SIG-M5 treated with dmso at 0.1 percent for 504 hours (cell line): Measurements from ENCODE around the gene RYK.
"Not testable (repeated sequence)": the region's sequence is repeated elsewhere in the genome, so short reads cannot be mapped to it uniquely, and the experiment has no call there.

ENCODE experiments used
- DNase-seq: peaks from one replicate; lab custom pipeline; 2025; ENCODE audit not compliant: unreplicated experiment; lab: John Stamatoyannopoulos, UW

The RYK gene

GRCh38 chr3:134255404-134255803 lies 4.7 kb upstream of the RYK start:
- no peak for DNase-seq

GRCh38 chr3:134253475-134254226 lies 3.0 kb upstream of the RYK start:
- peak; percentile 68 for DNase-seq

GRCh38 chr3:134252766-134253165 lies 2.1 kb upstream of the RYK start:
- DNase-seq: no peak

- no peak for DNase-seq
Observed at GRCh38 chr3:134251731-134252391, 1.2 kb upstream of the RYK start.

GRCh38 chr3:134249935-134250716 lies 533 bp downstream of the RYK start:
- peak; percentile 49 for DNase-seq

- no peak for DNase-seq
Observed at GRCh38 chr3:134249296-134249841, 1.3 kb downstream of the RYK start.

- no peak for DNase-seq
Observed at GRCh38 chr3:134244921-134245320, 5.7 kb downstream of the RYK start.

- peak; percentile 72 for DNase-seq
Observed at GRCh38 chr3:134242649-134243617, 7.7 kb downstream of the RYK start.

GRCh38 chr3:134239538-134239937 lies 11.1 kb downstream of the RYK start:
- DNase-seq: no peak

GRCh38 chr3:134237454-134238145 lies 13.1 kb downstream of the RYK start:
- no peak for DNase-seq

- DNase-seq: no peak
Observed at GRCh38 chr3:134236505-134237170, 14.0 kb downstream of the RYK start.

GRCh38 chr3:134235577-134236076 lies 15.0 kb downstream of the RYK start:
- no peak for DNase-seq

GRCh38 chr3:134232951-134233350 lies 17.7 kb downstream of the RYK start:
- no peak for DNase-seq

- DNase-seq: no peak
Observed at GRCh38 chr3:134232151-134232550, 18.5 kb downstream of the RYK start.

- no peak for DNase-seq
Observed at GRCh38 chr3:134231131-134231530, 19.5 kb downstream of the RYK start.

- DNase-seq: no peak
Observed at GRCh38 chr3:134229038-134229437, 21.6 kb downstream of the RYK start.

GRCh38 chr3:134228479-134228878 lies 22.2 kb downstream of the RYK start:
- DNase-seq: no peak

- DNase-seq: no peak
Observed at GRCh38 chr3:134228035-134228434, 22.6 kb downstream of the RYK start.

- not testable (repeated sequence) for DNase-seq
Observed at GRCh38 chr3:134224796-134225156, 25.9 kb downstream of the RYK start.
